Small intestine (tissue), 7 donors: ENCODE data around the gene PITPNC1. TPM values are rescaled to one million over a fixed set of nuclear protein-coding genes. Genes with fewer than 3 reads are reported as not detected.
A peak's percentile ranks its signal among the peaks of the same experiment; 100 is the strongest.
"Not testable (repeated sequence)": the region's sequence is repeated elsewhere in the genome, so short reads cannot be mapped to it uniquely, and the experiment has no call there.

Source experiments
- DNase-seq, 2 donors: peaks; one replicate each; pipeline versions ENCODE4 v3.0.0 to v3.0.0-alpha.2; 2013
- FAIRE-seq: peaks from 2 replicates; lab custom pipeline; 2012; peaks lifted over from hg19 to GRCh38; lab: Jason Lieb, UNC
- H3K27ac ChIP-seq, 3 donors: one replicate each; pipeline ENCODE4 v1.5.1; 2013; ENCODE audit warnings: low read length in 2 of 3, mild to moderate bottlenecking in 2 of 3, control low read depth in 1 of 3, inconsistent platforms in 1 of 3, low read depth in 1 of 3, moderate library complexity in 1 of 3
- H3K27me3 ChIP-seq, 3 donors: one replicate each; pipeline ENCODE4 v1.6.1; 2013; ENCODE audit warnings: low read length in 3 of 3, inconsistent platforms in 1 of 3; ENCODE audit not compliant: control insufficient read depth in 3 of 3, insufficient read depth in 3 of 3
- H3K36me3 ChIP-seq, 3 donors: one replicate each; pipeline ENCODE4 v1.6.1; 2013; ENCODE audit warnings: low read length in 3 of 3, inconsistent platforms in 1 of 3, low read depth in 1 of 3, mild to moderate bottlenecking in 1 of 3, moderate library complexity in 1 of 3; ENCODE audit not compliant: control insufficient read depth in 3 of 3, insufficient read depth in 2 of 3
- H3K4me1 ChIP-seq, 3 donors: one replicate each; pipeline ENCODE4 v1.6.1; 2013; ENCODE audit warnings: low read length in 2 of 3, inconsistent platforms in 1 of 3, low read depth in 1 of 3, mild to moderate bottlenecking in 1 of 3, moderate library complexity in 1 of 3; ENCODE audit not compliant: control insufficient read depth in 3 of 3, insufficient read depth in 2 of 3
- H3K4me3 ChIP-seq, 3 donors: one replicate each; pipeline ENCODE4 v1.5.1; 2013; ENCODE audit warnings: low read length in 3 of 3, control low read depth in 1 of 3, inconsistent platforms in 1 of 3, low read depth in 1 of 3, mild to moderate bottlenecking in 1 of 3, moderate library complexity in 1 of 3
- H3K9me3 ChIP-seq, 2 donors: one replicate each; pipeline ENCODE4 v1.6.1; 2013; ENCODE audit warnings: low read depth in 1 of 2, low read length in 1 of 2; ENCODE audit not compliant: control insufficient read depth in 2 of 2, insufficient read depth in 1 of 2
- WGBS, 3 donors: extraction: QIAGEN DNeasy Blood & Tissue Kit; methylation state at CpG; one replicate each; pipeline ENCODE4 v1.1.7; 2013; 5-methylcytosine and 5-hydroxymethylcytosine counted together
- polyA plus RNA-seq, 4 donors: library from polyadenylated mRNA; stranded (reverse) in 3 of 4; unstranded in 1 of 4; fragments of 200-250 nt in 3 of 4; fragments of 120-200 nt in 1 of 4; gene quantifications; one replicate each; pipeline versions ENCODE4 v1.2.1 to v1.2.3, GENCODE V29; 2013
- donor health status: healthy with polysubstance abuse.
- donor health status: control.
- donor health status: control.
- donor health status: Bipolar disorder and iron deficiency.
- donor health status: healthy.

The PITPNC1 gene
- polyA plus RNA-seq, 4 donors = 0.67 to 11.7 (median 3.4) TPM

DNA sequence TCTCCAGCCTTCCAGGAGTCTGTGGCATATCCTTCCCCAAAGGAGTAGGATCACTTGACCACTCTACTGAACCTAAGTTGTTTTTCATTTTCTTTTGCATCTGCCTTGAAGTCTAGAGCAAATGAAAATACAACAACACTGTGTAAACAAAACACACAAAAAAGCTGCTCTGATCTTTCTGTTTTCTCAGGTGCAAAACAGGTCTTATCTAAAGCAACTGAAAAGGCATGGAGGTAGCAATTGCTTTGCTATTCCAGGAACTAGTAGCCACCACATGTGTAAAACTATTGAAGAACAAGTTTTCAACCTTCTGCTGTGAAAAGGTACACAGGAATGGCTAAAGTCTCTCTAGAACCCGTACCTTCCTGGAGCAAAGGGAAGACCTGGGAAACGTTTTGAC lies 127.1 kb downstream of the PITPNC1 start:
- Histone ChIP-seq H3K36me3 (no peaks in the 10 kb centered on the region), H3K4me1 (no peaks in the 10 kb centered on the region), H3K9me3 (peaks cover 2 to 10% of the 10 kb centered on the region in 2 donors), H3K4me3 (no peak overlapping the region), H3K27me3 (no peaks in the 10 kb centered on the region), H3K27ac (no peak overlapping the region)
- no peak for FAIRE-seq
- no peak for DNase-seq
- WGBS, 3 donors = 42 to 54% (median 44%) methylated on average over 2 of the region's 2 CpGs

DNA sequence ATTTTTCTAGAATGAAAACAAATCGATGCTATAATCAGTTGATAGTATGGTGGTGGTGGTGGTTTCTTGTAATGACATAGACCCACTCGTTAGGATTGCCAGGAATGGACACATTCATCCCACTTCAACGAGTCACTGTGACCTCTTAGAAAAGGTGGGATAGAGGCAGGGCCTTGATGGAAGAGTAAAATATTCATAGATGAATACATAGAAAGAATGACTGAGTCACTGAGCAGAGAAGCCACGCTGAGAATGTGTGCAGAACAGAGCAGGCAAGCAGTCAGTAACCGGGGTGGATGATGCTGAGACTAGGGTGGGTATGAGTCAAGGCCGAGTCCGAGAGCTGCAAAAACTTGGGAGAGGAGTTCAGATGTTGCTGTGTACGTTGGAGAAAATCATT lies 129.9 kb downstream of the PITPNC1 start:
- Histone ChIP-seq H3K36me3 (no peaks in the 10 kb centered on the region), H3K4me1 (no peaks in the 10 kb centered on the region), H3K27ac (no peak overlapping the region), H3K27me3 (no peaks in the 10 kb centered on the region), H3K4me3 (no peak overlapping the region), H3K9me3 (peaks cover 2 to 10% of the 10 kb centered on the region in 2 donors)
- DNase-seq = no peak
- no peak for FAIRE-seq
- 92 to 93% (median 93%) methylated on average over 8 of the region's 8 CpGs for WGBS, 3 donors

- no peak for FAIRE-seq
- Histone ChIP-seq H3K27ac (peak overlapping the region in 1 of 3 donors; percentile 19), H3K9me3 (peaks cover 2 to 10% of the 10 kb centered on the region in 2 donors), H3K27me3 (no peaks in the 10 kb centered on the region), H3K4me1 (no peaks in the 10 kb centered on the region), H3K4me3 (no peak overlapping the region), H3K36me3 (no peaks in the 10 kb centered on the region)
- WGBS, 3 donors = 73 to 84% (median 79%) methylated on average over 10 of the region's 10 CpGs
- DNase-seq = no peak
These were observed 132.6 kb downstream of the PITPNC1 start for GRCh38 chr17:67509390-67510287.

- no peak for FAIRE-seq
- peaks cover 2 to 10% of the 10 kb centered on the region in 2 donors for H3K9me3 ChIP-seq
- no peaks in the 10 kb centered on the region for H3K27me3 ChIP-seq
- no peak overlapping the region for H3K27ac ChIP-seq
- H3K36me3 ChIP-seq = no peaks in the 10 kb centered on the region
- 81 to 93% (median 83%) methylated on average over 3 of the region's 3 CpGs for WGBS, 3 donors
- no peak overlapping the region for H3K4me3 ChIP-seq
- DNase-seq = no peak
- H3K4me1 ChIP-seq = peaks cover 0 to 2% (median 0%) of the 10 kb centered on the region in 3 donors
These were observed 133.9 kb downstream of the PITPNC1 start for GRCh38 chr17:67511012-67511411.

GRCh38 chr17:67511804-67512203 lies 134.7 kb downstream of the PITPNC1 start:
- 76 to 93% (median 90%) methylated on average over 2 of the region's 2 CpGs for WGBS, 3 donors
- Histone ChIP-seq H3K36me3 (no peaks in the 10 kb centered on the region), H3K4me3 (no peak overlapping the region), H3K27ac (no peak overlapping the region), H3K9me3 (peaks cover 2 to 10% of the 10 kb centered on the region in 2 donors), H3K27me3 (no peaks in the 10 kb centered on the region), H3K4me1 (peaks cover 0 to 2% (median 0%) of the 10 kb centered on the region in 3 donors)
- FAIRE-seq (no peak), DNase-seq (no peak)

DNA sequence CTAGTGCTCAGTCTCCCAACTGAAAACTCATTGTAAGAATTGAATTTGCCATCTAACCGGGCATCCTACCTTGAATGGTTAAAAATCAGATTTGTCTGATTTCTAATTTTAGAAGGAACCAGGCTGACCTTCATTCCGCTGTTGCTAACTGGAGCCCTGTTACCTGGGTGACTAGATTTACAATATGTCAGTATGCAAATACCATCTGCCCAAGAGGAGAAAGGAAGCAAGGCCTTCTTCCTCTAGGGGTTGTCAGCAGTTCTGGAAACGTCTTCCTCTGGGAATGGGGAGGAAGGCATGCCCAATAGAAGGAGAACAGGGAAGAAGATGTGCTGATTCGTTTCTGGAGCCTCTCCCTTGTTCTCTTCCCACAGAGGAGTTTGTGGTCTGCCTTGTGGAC lies 137.9 kb downstream of the PITPNC1 start:
- H3K9me3 ChIP-seq = no peaks in the 10 kb centered on the region
- H3K4me1 ChIP-seq = peaks cover 0 to 2% (median 0%) of the 10 kb centered on the region in 3 donors
- H3K27me3 ChIP-seq = no peaks in the 10 kb centered on the region
- H3K36me3 ChIP-seq = no peaks in the 10 kb centered on the region
- 32 to 44% (median 42%) methylated on average over 4 of the region's 4 CpGs for WGBS, 3 donors
- DNase-seq = peak; percentile 13 to 20
- H3K27ac ChIP-seq = no peak overlapping the region
- no peak overlapping the region for H3K4me3 ChIP-seq
- no peak for FAIRE-seq

- no peaks in the 10 kb centered on the region for H3K27me3 ChIP-seq
- WGBS, 3 donors = 32 to 60% (median 48%) methylated on average over 10 of the region's 10 CpGs
- H3K4me3 ChIP-seq = no peak overlapping the region
- H3K9me3 ChIP-seq = no peaks in the 10 kb centered on the region
- FAIRE-seq (no peak), DNase-seq (no peak)
- peak overlapping the region in 1 of 3 donors; percentile 3 for H3K27ac ChIP-seq
- peaks cover 0 to 2% (median 0%) of the 10 kb centered on the region in 3 donors for H3K4me1 ChIP-seq
- no peaks in the 10 kb centered on the region for H3K36me3 ChIP-seq
These were observed 138.5 kb downstream of the PITPNC1 start for GRCh38 chr17:67515490-67516083.

GRCh38 chr17:67516571-67516970 lies 139.5 kb downstream of the PITPNC1 start:
- not testable (repeated sequence) for H3K27ac ChIP-seq
- WGBS, 3 donors = 92 to 98% (median 96%) methylated on average over 10 of the region's 10 CpGs

More at GRCh38 chr17:67516571-67516970, 139.5 kb downstream of the PITPNC1 start:
- not testable (repeated sequence) for H3K36me3 ChIP-seq, FAIRE-seq, H3K4me3 ChIP-seq, DNase-seq, H3K27me3 ChIP-seq, H3K4me1 ChIP-seq, H3K9me3 ChIP-seq
